SKM-1 treated with dmso at 0.1 percent for 144 hours (cell line): ENCODE data around the gene FNDC3B.

Experiments
- DNase-seq: peaks from one replicate; lab custom pipeline; 2025; ENCODE audit not compliant: unreplicated experiment; lab: John Stamatoyannopoulos, UW

Gene FNDC3B

DNA sequence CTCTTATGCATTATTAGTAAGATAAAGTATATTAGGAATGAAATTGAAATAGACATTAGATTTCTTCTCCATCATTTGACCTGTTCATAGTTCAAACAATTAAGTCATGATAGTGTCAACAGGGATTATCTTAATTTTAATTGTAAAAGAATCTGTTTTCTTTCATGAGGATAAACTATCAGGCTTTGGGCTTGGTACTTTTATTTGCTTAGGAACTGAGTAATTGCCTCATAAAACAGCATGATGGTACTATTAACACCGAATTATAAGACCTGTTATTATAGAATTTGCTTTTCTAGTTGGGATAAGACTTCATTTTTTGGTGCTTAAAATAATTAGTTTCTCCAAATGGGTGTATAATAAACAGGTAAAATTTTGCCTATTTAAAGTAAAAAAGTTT, 71.8 kb downstream of the FNDC3B start:
- no peak for DNase-seq

- DNase-seq, result no peak
These were observed 72.8 kb downstream of the FNDC3B start for GRCh38 chr3:172112078-172112733.

DNA sequence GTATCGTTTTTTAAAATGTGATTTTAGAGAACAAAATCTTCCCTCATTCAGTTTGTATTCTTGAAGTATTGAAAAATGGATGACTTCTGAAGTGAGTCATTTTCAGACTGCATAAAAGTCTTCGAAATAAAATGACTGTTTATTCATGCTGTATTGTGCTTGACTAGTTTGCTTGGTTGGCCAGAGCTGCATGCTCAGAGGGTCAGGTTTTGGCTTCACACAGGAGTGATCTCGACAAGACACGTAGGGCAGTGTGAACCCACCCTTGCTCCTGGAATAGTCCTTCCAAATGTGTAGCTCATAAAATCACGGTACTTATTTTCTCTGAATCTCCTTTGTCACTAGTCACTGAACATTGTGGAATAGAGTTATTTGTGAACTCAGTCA, 73.3 kb downstream of the FNDC3B start:
- DNase-seq, result no peak

DNA sequence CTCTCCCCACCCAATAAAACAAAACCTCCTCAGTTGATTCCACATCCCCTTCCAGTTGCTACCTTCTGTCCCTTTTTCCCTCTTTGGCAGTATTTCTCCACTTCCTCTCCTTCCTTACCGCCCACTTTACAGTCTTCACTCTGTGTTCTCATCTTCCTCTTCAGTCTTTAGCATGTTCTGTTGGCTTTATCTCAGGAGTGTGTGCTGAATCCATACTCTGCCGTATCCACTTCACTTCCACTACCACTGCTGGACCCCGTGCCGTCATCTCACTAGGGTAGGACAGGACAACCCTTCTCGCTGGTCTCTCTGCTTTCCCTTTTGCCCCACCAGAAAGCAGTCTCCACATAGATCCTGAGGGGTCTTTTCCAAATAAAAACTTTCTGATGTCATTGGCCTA, 74.3 kb downstream of the FNDC3B start:
- DNase-seq, result no peak

- no peak for DNase-seq
These were observed 75.7 kb downstream of the FNDC3B start for GRCh38 chr3:172115059-172115458.

- no peak for DNase-seq
These were observed 76.4 kb downstream of the FNDC3B start for GRCh38 chr3:172115787-172116186.

DNA sequence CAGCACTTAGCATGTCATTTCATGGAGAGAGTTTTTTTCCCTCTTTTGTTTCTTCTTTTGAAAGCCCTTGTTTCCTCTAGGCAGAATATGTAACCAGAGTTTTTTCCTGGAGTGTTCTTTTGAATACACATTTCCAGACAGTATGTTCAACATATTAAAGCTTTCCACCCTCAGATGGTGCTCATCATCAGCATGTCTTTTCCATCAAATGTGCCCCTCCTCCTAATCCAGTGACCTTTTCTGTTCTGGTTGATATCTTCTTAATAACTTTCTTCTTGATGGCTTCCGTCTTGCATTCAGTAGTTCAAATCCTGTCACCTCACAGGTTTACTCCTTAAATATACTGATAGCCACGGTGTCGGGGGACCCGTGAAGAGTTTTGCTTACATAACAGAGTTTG, 78.6 kb downstream of the FNDC3B start:
- no peak for DNase-seq

DNA sequence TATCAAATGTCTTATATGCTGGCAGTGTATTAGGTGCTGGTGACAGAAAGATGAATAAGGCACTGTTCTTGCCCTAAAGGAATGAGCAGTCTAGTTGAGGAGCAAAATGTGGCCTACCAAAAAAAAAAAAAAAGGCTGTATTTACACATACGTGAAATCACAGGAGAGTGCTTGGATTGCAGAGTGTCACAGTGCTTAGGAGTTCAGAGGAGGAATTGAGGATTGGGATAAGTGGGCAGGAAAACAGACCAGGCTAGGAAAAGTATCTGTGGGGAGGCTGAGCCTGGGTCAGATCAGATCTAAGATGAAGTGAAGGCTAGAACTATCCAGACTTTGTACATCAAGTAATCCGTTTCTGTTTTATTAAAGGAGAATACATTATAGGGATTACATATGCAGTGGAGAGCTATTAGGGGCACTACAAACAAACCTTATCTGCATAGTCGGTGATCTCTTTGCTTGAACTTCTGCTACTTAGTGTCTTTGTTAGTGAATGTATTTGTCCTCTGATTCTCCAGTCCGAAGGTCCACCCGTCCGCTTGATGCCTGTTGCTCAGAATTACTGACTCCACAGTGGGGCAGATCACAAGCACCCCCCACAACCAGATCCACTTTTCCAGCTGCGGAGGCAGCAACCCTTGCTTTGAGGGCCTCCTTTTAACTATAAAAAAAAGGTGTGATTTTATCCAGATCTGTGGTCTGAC, 80.0 kb downstream of the FNDC3B start:
- DNase-seq, result no peak

GRCh38 chr3:172120912-172121311, 81.5 kb downstream of the FNDC3B start:
- no peak for DNase-seq

DNA sequence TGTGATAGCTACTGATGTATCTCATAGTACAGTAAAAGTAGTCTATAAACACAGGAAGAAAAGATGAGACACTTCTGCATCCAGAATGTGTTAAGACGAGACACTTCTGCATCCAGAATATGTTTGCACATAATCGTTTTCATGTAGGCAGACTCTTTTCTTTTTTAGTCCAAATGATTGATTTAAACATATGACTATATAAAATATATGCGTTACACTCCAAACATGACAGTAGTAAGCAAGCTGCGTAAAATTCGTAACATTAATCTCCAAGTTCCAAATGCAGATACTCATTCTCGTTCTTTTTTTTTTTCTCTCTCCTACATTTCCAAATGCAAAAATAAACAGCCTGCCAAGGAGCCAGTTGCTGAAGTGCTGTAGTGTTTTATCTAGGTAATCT, 82.6 kb downstream of the FNDC3B start:
- DNase-seq, result no peak

GRCh38 chr3:172124271-172124670, 84.9 kb downstream of the FNDC3B start:
- no peak for DNase-seq

DNA sequence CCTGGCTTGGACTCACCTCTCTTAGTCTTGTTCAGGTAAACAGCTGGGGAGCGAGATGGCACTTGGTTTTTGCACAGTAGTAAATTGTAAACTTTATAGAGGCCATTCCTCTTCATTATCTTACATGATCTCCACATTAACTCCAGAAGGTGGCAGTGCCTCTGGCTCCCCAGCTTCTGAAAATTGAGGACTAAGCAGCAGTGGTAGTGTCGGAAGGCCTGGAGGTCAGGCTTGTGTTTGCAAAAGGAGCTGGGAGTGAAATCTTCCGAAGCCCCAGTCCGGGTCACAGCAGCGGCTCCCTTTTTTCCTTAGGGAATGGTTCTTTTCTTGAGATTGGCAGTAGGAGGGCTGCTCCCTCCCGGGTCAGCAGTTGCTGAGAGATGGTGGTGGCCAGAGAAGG, 85.7 kb downstream of the FNDC3B start:
- no peak for DNase-seq

GRCh38 chr3:172125963-172126457, 86.6 kb downstream of the FNDC3B start:
- no peak for DNase-seq

DNA sequence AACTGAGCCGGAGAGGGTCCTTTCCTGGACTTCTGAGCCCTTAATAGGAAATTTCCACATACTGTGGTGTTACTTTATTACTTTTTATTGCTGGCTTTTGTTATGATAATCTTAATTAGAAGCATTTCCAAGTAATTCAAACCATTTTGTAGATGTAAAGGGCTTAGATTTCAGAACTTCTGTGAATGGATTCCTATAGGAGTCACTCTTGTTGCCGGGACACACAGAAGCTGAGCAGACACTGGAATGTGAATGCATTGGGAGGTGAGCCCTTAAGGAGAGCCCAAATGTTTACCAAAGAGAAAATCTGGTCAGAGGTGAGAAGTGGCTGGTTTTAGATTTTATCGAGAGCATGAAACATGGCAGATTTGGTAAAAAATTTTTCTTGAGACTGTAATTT, 87.4 kb downstream of the FNDC3B start:
- DNase-seq, result no peak

DNA sequence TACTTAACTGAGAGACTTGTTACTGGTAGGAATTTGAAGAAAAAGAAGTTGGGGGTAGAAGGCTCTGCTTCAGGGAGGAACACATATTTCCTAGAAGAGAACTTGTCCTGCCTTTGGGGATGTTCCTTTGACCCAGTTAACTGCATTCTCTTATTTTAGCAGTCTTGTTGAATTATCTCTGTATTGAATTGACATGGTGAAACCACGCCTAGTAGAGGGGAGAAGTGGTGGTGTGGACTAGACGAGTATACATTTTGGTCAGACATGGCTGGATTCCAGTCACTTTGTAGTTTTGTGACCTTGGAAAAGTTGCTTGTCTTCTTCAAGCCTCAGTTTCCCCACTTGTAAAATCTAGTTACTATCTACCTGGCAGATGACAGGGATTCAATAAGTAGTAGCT, 87.8 kb downstream of the FNDC3B start:
- DNase-seq, result no peak

DNA sequence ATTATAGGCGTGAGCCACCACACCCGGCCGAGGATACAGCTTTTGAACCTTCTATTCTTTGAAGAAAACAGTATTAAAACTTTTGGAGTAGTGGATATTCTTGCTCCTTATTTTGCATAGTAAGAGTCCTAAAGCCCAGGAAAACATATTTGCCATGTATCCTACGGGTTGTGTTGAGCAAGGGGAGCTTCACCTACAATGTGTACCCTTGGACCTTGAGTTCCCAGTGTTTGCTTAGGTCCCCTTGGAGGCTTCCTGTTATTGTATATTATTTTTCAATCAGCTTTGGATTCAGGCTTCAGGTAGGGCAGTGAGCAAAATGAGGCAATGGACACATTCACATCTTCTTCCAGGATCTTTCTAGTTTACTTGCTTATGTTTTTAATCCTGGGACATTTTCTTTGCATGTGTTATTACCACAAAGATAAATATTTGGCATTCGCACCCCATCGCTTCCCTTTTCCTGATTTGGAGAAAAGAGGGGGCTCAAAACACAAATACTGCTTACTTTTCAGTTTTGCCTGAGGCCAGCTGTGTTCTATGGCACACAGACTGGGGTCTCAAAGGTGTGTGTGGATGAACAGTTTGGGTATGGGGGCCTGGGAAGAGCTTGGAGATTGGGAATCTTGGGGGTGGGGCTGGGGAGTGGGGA, 88.7 kb downstream of the FNDC3B start:
- no peak for DNase-seq

- DNase-seq, result no peak
These were observed 89.5 kb downstream of the FNDC3B start for GRCh38 chr3:172128858-172129257.

GRCh38 chr3:172129498-172129849, 90.1 kb downstream of the FNDC3B start:
- DNase-seq, result peak; percentile 69

DNA sequence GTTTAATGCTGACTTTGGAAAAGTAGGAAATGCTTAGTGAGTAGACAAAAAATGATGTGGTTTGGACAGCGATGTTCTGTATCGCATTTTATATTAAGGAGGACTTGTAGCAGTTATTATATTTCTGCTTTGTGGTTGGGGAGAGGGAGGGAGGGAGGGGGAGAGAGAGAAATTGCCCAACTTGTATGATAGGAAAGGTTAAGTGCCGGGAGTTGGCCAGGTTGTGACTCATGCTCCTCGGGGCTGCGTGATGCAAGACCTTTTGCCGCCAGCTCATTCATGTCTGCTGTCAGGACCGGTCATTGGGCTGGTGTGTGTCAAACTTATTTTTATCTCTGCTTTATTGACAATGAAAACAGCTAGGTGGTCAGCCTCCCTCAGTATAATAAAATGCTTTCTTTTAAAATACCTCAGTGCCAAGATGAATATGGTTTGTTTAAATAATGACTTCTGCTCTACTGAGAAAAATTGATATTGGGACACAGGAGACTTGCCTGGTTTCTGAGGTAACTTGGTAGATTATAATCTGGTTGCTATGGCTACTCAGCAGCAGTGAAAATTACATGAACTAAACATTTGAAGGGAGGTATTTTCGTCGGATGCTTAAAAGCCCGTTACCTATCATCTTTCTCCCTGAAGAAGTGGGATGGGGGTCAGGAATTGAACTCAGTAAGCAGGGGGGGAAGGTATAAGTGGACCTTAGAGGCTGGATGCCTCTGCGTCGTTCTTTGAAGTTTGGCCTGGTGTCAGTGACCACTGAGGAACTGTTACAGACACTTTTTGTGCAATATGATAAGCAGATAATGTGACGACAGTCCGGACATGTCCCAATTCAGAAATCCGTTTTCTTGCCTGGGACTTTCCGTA, 90.7 kb downstream of the FNDC3B start:
- DNase-seq, result peak; percentile 81

DNA sequence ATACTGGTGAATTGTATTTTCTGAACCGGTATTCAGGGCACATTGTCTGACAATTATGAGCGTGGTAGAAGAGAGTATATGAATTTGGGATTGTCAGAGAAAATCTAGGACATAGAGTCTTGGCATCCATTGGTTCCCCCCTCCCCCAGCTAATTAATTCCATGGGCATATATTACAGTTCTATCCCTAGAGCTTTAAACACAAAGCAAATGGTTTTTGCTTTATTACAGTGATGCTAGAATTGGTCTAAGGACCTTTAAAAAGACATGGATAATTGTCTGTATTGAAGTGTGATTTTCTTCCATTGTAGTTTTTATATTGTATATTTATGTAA, 91.3 kb downstream of the FNDC3B start:
- DNase-seq, result no peak

DNA sequence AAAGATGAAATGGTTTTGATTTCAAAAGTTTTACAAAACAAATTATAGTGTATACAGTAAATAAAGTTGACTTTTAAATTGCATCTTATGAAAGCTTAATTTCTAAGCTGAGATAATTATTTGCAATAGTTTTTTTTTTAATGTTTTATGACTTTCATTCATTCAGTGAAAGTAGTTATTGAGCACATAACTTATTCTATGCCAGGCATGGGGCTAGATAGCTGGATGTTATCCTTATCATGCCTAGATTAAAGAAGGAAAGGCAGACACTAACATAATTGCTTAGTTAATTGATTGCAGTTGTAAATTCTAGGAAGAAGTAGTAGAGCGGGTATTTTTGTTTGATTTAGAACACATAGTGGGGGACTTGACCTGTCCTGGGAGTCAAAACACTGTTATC, 92.4 kb downstream of the FNDC3B start:
- DNase-seq, result no peak

- DNase-seq, result no peak
These were observed 92.8 kb downstream of the FNDC3B start for GRCh38 chr3:172132159-172132586.
